ENCODE data around the gene NDUFAF4. TPM values are rescaled to one million over a fixed set of nuclear protein-coding genes. Genes with fewer than 3 reads are reported as not detected.

NDUFAF4 gene
- total and polyA plus RNA-seq, 2 of the 13 experiments (the other 11 are each of a cell fraction or from before 2014, with no cell fraction given), result 41.3 to 59.7 TPM

DNA sequence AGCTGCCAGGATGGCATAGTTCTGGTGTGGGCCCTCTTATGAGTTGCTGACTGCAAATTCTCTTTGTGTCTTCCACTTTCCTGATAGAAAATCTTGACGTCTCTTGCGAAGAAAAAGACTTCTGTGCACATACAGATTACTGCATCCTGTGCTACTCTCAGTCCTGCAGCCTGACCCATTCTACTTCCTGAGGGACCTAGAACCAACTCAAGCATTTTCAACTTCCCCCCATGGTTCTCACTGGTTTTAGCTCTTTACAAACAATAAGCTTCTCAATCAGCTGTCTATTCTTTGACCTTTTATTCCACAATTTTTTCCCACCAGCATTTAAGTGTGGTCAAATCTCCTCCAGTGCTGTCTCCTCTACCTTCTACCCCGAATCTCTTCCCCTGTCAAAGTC, 13.5 kb upstream of the NDUFAF4 start (continued):
- TF ChIP-seq, protein P1, sequence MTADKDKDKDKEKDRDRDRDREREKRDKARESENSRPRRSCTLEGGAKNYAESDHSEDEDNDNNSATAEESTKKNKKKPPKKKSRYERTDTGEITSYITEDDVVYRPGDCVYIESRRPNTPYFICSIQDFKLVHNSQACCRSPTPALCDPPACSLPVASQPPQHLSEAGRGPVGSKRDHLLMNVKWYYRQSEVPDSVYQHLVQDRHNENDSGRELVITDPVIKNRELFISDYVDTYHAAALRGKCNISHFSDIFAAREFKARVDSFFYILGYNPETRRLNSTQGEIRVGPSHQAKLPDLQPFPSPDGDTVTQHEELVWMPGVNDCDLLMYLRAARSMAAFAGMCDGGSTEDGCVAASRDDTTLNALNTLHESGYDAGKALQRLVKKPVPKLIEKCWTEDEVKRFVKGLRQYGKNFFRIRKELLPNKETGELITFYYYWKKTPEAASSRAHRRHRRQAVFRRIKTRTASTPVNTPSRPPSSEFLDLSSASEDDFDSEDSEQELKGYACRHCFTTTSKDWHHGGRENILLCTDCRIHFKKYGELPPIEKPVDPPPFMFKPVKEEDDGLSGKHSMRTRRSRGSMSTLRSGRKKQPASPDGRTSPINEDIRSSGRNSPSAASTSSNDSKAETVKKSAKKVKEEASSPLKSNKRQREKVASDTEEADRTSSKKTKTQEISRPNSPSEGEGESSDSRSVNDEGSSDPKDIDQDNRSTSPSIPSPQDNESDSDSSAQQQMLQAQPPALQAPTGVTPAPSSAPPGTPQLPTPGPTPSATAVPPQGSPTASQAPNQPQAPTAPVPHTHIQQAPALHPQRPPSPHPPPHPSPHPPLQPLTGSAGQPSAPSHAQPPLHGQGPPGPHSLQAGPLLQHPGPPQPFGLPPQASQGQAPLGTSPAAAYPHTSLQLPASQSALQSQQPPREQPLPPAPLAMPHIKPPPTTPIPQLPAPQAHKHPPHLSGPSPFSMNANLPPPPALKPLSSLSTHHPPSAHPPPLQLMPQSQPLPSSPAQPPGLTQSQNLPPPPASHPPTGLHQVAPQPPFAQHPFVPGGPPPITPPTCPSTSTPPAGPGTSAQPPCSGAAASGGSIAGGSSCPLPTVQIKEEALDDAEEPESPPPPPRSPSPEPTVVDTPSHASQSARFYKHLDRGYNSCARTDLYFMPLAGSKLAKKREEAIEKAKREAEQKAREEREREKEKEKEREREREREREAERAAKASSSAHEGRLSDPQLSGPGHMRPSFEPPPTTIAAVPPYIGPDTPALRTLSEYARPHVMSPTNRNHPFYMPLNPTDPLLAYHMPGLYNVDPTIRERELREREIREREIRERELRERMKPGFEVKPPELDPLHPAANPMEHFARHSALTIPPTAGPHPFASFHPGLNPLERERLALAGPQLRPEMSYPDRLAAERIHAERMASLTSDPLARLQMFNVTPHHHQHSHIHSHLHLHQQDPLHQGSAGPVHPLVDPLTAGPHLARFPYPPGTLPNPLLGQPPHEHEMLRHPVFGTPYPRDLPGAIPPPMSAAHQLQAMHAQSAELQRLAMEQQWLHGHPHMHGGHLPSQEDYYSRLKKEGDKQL (CRISPR knock-in tag; IDR thresholded peaks at IDR 0.05; ENCODE audit: low read depth), result no peak
- TF ChIP-seq, protein P2, sequence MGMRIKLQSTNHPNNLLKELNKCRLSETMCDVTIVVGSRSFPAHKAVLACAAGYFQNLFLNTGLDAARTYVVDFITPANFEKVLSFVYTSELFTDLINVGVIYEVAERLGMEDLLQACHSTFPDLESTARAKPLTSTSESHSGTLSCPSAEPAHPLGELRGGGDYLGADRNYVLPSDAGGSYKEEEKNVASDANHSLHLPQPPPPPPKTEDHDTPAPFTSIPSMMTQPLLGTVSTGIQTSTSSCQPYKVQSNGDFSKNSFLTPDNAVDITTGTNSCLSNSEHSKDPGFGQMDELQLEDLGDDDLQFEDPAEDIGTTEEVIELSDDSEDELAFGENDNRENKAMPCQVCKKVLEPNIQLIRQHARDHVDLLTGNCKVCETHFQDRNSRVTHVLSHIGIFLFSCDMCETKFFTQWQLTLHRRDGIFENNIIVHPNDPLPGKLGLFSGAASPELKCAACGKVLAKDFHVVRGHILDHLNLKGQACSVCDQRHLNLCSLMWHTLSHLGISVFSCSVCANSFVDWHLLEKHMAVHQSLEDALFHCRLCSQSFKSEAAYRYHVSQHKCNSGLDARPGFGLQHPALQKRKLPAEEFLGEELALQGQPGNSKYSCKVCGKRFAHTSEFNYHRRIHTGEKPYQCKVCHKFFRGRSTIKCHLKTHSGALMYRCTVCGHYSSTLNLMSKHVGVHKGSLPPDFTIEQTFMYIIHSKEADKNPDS (CRISPR knock-in tag; IDR thresholded peaks at IDR 0.05), result no peak
- TF ChIP-seq NCOR1 (IDR thresholded peaks at IDR 0.05; ENCODE audit: borderline replicate concordance, low read length), result no peak
- no peak for TF ChIP-seq ZNF260 (CRISPR knock-in tag; IDR thresholded peaks at IDR 0.05; ENCODE audit: borderline replicate concordance, low read depth)
- no peak for TF ChIP-seq ZNF225 (CRISPR knock-in tag; IDR thresholded peaks at IDR 0.05)
- no peak for TF ChIP-seq ATF7 (IDR thresholded peaks at IDR 0.05)
- TF ChIP-seq ATF7 (CRISPR knock-in tag; IDR thresholded peaks at IDR 0.05), result no peak
- no peak for TF ChIP-seq GATAD2A (CRISPR knock-in tag; IDR thresholded peaks at IDR 0.05)
- TF ChIP-seq, protein P3, sequence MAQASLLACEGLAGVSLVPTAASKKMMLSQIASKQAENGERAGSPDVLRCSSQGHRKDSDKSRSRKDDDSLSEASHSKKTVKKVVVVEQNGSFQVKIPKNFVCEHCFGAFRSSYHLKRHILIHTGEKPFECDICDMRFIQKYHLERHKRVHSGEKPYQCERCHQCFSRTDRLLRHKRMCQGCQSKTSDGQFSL (CRISPR knock-in tag; IDR thresholded peaks at IDR 0.05), result no peak

Data from HepG2 (cell line).